ENCODE results near the gene OTUD7B. TPM values are rescaled to one million over a fixed set of nuclear protein-coding genes. Genes with fewer than 3 reads are reported as not detected.

The OTUD7B gene
- total and polyA plus RNA-seq, 2 of the 8 experiments (the other 6 are each of a cell fraction or from before 2014, with no cell fraction given) = 4.2 to 21.5 TPM

GRCh38 chr1:149925345-149925744 is 85.2 kb downstream of the OTUD7B start (continued):
- no peak for TF ChIP-seq BACH1 (IDR thresholded peaks at IDR 0.05; ENCODE audit: low read length)
- no peak for TF ChIP-seq ASH2L (IDR thresholded peaks at IDR 0.05; ENCODE audit: low read length)
- TF ChIP-seq BRCA1 (IDR thresholded peaks at IDR 0.05; ENCODE audit: low read depth, low read length) = no peak
- TF ChIP-seq NANOG (IDR thresholded peaks at IDR 0.05; ENCODE audit: insufficient read depth, low read depth, low read length, poor library complexity, severe bottlenecking) = no peak

Measured in H1 (cell line).